ENCODE measurements around the gene VPS16. TPM values are rescaled to one million over a fixed set of nuclear protein-coding genes. Genes with fewer than 3 reads are reported as not detected.

The VPS16 gene
- total RNA-seq, 4 donors from 2014 or later, result 17.9 to 51.3 (median 31.9) TPM

DNA sequence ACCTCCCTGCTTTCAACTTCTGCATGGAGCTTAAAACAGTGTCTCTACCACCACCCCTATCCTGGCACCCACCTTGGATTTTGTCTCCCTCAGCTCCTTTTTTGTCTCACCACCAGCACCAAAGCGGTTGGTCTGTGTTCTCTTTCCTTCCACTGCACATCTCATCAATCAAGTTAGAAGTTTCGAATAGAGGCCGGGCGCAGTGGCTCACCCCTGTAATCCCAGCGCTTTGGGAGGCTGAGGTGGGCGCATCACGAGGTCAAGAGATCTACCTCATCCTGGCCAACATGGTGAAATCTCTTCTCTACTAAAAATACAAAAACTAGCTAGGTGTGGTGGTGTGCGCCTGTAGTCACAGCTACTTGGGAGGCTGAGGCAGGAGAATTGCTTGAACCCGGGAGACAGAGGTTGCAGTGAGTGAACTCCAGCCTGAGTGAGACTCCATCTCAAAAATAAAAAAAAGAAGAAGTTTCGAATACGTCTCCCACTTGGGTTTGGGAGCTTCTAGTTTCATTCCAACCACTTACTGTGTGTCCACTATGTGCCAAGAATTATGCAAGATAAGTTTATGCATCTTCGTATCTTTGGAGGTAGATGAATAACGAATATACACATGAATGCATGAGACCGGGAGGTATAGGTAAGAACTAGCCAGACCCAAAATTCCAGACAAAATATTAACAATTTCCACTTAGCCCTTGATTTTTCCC lies 6.0 kb upstream of the VPS16 start:
- Histone ChIP-seq H3K4me1 (peaks cover 0 to 6% (median under 1%) of the 10 kb centered on the region in 4 donors), H3K27me3 (no peaks in the 10 kb centered on the region), H3K27ac (no peak overlapping the region), H3K4me3 (no peak overlapping the region), H3K9me3 (no peaks in the 10 kb centered on the region), H3K36me3 (peaks cover 0 to 41% (median 0%) of the 10 kb centered on the region in 3 donors)
- TF ChIP-seq EP300 (IDR thresholded peaks at IDR 0.05) (no peak), CTCF (IDR thresholded peaks at IDR 0.05) (no peak), POLR2A (IDR thresholded peaks at IDR 0.05) (no peak)
- no peak for DNase-seq (ENCODE audit: low spot score in 2 of 2)
- 92 to 96% methylated on average over 14 of the region's 14 CpGs for WGBS, 2 donors

DNA sequence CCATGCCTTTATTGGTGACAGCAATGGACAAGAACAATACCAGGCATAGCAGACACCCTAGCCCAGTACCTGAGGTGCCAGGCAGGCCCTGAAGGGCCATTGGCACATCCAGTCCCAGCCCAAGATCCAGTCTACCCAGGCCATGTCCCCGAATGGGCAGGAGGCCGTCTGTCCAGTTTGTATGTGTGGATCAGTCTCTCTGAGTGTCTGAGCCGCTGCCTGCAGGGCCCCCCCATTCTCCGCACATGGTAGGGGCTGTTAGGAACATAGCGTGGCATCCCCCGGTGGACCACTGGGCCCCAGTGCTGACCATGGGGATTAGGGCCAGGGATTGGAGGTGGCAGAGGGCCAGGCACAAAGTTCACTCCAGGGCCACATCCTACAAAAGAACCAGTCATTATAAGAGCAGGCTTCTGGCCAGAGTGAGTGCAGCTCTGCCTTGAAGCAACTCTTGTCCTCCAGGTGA lies 5.2 kb upstream of the VPS16 start:
- Histone ChIP-seq H3K27ac (no peak overlapping the region), H3K4me3 (no peak overlapping the region), H3K9me3 (no peaks in the 10 kb centered on the region), H3K4me1 (peaks cover 0 to 13% (median 3%) of the 10 kb centered on the region in 4 donors), H3K36me3 (peaks cover 0 to 41% (median 0%) of the 10 kb centered on the region in 3 donors), H3K27me3 (no peaks in the 10 kb centered on the region)
- DNase-seq (ENCODE audit: low spot score in 2 of 2), result no peak
- no peak for TF ChIP-seq CTCF (IDR thresholded peaks at IDR 0.05)
- no peak for TF ChIP-seq EP300 (IDR thresholded peaks at IDR 0.05)
- TF ChIP-seq POLR2A (IDR thresholded peaks at IDR 0.05), result no peak
- WGBS, 2 donors, result 66 to 83% methylated on average over 4 to 6 of the region's 6 CpGs

DNA sequence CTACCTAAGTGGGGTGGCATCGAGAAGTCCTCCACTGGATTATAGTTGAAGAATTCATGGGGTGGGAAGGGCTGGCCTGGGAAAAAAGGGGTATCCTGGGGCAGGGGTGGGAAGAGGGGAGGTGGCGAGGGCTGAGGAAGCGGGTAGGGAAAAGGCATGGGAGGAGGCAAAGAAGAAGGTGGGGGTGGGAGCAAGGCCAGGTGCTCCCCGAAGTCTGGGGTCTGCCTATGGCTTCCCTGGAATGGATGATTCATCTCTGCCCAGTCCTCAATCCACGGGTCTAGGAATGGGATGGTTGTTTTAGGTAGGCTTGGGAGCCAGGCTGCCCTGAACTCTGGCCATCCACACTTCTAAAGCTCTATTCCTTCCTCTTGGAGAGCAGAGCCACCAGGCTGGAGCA lies 4.5 kb upstream of the VPS16 start:
- 82 to 87% methylated on average over 5 of the region's 5 CpGs for WGBS, 2 donors
- H3K9me3 ChIP-seq, result no peaks in the 10 kb centered on the region
- no peak for DNase-seq (ENCODE audit: low spot score in 2 of 2)
- H3K4me1 ChIP-seq, result peaks cover 0 to 13% (median 3%) of the 10 kb centered on the region in 4 donors
- H3K27ac ChIP-seq, result no peak overlapping the region
- H3K4me3 ChIP-seq, result no peak overlapping the region
- H3K36me3 ChIP-seq, result peaks cover 0 to 41% (median 0%) of the 10 kb centered on the region in 3 donors
- H3K27me3 ChIP-seq, result no peaks in the 10 kb centered on the region
- TF ChIP-seq CTCF (IDR thresholded peaks at IDR 0.05) (no peak), EP300 (IDR thresholded peaks at IDR 0.05) (no peak), POLR2A (IDR thresholded peaks at IDR 0.05) (no peak)

- Histone ChIP-seq H3K4me3 (no peak overlapping the region), H3K27ac (no peak overlapping the region), H3K9me3 (no peaks in the 10 kb centered on the region), H3K27me3 (no peaks in the 10 kb centered on the region), H3K4me1 (peaks cover 0 to 26% (median 8%) of the 10 kb centered on the region in 4 donors), H3K36me3 (peaks cover 0 to 41% (median 0%) of the 10 kb centered on the region in 3 donors)
- DNase-seq (ENCODE audit: low spot score in 2 of 2), result no peak
- WGBS, 2 donors, result 80% methylated on average over 6 of the region's 6 CpGs
- TF ChIP-seq CTCF (IDR thresholded peaks at IDR 0.05) (no peak), EP300 (IDR thresholded peaks at IDR 0.05) (no peak), POLR2A (IDR thresholded peaks at IDR 0.05) (no peak)
These were observed 3.2 kb upstream of the VPS16 start for GRCh38 chr20:2837221-2837960.
